GM21737 (cell line): ENCODE data around the gene PMF1.
A peak's percentile ranks its signal among the peaks of the same experiment; 100 is the strongest.

Experiments used
- ATAC-seq: cut with Tn5 transposase; IDR thresholded peaks from one replicate; pipeline ENCODE4 v1.9.1; 2021; ENCODE audit warnings: mild to moderate bottlenecking, moderate library complexity; ENCODE audit not compliant: unreplicated experiment

PMF1 gene

DNA sequence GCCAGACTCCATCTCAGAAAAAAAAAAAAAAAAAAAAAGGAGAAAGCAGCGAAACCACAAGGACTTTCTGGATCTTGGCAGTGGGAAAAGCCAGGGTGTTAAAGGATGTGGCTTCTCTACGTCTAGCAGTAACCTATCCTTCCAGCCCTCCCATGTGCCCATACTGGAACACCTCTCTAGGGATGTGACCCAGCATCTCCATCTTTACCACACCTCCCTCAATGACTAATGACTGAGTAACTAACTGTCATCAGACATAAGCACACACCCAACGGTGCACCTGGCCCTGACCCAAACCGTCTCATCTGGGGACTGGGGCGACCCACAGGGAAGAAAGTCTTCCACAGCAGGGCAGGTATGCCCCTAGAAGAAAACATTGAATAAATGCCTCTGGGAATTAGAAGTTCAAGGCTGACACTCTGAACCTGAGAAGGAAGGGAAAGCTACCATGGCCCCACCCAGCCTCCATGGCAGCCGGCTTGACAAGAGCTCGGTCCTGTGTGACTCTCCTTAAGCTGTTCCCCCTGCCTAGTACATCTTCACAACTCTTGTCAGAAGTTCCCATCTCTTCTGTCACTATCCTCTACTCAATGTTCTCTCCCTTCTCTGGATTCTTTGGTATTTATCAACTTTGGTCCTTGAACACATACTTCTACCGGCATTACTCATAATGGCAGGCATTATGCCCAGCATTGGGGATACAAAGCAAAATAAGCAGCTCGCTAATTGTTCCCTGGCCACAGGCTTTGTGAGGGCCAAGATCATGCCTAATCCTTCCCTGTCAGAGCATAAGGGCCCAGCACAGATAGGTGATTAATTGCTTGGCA is 49.9 kb downstream of the PMF1 start:
- ATAC-seq, result no peak

DNA sequence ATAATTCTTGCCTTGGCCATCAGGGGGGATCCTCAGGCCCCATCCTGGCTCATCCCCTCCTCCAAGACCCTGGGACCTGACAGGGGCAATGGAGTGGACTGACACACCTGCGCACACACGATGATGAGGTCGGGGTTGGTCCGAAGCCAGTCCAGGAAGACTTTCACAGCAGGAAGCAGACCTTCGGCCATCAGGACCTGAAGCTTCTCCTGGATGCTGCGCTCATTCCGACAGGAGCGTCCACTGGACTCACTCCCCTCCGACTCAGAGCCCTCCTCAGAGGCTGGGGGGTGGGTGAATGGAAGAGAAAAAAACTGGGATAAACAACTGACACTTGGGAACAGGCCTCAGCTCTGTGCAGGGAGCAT is 50.5 kb downstream of the PMF1 start:
- no peak for ATAC-seq

DNA sequence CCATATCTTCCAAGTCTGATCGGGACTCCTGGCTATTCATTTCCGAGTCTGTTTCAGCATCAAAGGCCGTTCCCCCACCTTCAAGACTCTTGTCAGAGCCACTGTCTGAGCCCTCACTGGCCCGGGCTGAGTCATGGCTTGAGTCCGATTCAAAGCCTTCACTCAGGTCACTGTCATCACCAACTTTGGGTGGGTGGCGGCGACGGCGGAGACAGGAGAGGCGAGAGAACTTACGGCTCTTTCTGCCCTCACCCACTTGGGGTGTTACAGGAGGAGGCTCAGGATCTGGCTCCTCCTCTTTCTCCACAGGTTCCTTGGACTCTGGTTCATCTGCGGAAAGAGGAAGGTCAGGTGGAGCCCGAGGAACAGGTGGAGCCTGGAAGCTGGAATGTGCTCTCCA is 53.2 kb downstream of the PMF1 start:
- no peak for ATAC-seq

DNA sequence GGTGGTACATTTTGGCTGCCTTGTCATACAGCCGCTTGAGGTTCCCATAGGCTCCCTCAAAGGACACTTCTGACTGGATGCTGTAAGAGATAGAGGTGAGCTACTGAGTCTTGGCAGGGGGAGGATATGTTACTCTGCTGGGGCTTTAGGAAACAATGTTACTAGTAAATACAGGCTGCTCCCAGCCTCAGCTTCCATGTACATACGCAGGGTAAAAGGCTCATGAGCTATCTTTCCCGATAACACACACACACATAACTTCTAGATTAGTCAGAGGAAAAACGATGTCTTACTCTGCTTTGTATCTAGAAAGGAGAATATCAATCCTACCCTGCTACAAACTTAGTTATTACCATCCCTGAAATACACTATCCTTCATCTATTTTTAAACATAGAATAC is 55.5 kb downstream of the PMF1 start:
- no peak for ATAC-seq

DNA sequence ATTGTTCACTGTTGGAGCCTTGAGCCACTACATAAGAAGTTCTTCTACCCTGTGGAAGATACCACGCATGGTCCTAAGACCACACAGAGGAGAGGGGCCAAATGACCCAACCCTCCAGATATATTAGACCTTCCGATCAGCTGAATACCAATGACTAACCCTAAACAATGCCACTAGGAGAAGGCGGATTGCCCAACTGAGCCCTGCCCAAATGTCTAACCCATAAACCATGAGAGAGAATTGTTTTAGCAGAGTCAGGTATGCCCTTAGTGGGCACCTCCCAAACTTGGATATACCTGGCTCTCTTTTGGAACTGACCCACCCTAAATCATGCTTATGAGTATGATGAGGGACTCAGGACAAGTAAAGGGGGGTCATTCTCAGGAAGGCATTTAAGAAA is 57.5 kb downstream of the PMF1 start:
- ATAC-seq, result no peak

DNA sequence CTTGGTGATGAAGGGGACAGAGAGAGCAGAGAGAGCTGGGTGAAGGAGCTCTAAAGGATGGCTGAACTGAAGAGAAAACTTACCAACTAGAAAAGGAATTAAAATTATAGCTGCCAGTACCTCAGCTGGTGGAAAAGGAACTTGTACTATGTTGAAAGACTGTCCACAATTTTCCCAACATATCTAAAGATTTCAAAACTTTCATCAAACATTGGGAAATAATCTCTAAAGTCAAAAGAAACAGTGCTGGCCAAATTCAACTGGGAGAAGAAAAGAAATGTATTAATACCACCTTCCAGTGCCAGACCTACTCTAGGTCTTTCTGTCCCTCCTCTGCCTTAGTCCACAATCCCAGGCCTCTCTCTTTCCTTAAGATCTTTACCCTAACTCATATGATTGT is 63.7 kb downstream of the PMF1 start:
- ATAC-seq, result no peak

DNA sequence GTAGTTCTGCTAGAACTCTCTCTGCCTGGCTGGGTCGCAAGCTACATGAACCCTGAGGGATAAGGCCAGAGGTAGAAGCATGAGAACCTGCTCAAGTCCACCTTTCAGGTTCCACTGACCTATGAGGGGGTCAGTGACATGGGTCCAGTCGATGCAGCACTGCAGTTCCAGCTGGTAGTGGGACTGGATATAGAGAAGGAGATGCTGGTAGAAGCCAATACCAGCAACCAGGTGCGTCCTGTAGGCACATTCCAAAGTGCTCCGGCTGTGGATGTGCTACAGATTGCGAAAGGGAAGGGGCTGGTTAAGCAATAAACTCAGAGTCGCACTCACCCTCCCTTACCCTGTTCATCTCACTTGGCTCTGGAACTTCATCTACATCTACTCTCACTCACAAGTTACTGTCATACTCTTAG is 64.2 kb downstream of the PMF1 start:
- ATAC-seq, result no peak

DNA sequence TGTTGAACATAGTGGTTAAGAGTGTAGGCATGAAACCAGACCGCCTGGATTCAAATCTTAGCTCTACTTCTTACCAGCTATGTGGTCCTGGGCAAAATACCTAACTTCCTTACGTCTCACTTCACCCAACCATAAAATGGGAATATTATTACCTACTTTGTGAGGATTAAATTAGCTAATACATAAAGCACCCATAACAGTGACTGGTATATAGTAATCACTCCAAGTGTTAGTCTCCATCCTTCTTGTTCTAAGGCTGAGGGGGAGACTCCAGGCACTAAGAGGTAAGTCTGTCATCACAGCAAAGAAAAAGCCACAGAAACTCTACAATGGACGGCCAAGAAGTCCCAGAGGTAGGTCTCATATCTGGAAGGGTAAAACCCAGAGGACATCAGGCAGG is 67.0 kb downstream of the PMF1 start:
- ATAC-seq, result no peak

DNA sequence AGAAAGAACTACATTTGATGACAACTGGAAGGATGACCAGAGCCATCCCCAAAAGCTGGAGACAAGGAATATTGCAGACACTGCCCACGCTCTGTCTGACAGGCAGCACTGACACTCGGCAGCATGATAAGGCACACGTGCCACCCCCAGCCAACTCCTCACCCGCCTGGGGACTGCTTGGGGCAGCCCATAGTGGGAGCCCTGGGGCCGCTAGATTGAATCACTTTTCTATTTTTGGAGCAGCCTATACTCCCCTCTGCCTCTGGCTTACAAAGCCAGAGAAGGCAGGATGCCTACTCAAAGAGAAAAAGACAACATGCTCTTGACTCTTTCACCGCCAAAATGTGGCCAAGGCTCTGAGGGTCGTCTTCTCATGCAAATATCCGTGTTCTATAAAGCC is 68.5 kb downstream of the PMF1 start:
- ATAC-seq, result no peak

DNA sequence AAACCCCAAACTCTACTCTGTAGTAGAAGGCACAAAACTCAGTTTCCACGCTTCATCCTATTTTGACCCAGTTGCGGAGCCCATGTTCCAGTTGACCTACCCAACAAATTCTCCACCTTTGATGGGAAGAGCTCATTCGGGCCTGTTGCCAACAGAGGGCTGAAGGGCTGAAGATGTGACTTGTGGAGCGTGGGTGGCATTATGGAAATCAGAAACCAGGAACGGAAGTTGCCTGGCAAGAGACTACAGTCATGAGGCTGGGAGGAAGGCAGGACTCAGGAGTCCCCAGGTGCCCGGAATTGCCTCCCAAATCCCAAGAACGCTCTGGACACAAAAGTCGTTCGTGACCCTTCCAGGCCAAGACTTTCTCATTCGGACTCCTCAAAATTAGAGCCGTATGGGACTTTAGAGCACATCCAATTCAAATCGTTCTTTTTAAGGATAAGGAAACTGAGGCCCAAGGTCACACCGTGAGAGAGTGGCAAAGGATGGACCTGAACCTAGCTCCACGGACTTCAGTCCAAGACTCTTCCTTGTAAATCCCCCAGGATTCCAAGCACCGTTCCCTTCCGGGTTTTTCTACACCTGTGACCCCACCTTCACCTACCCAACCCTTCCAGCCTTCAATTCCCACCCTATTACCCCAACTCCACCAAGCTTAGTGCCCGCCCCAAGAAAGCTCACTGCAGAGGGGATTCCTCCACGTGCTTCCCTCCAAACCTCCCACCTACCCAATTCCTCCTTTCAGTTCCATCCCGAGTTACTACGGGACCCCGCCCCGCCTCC is 69.1 kb downstream of the PMF1 start:
- ATAC-seq, result peak; percentile 16

DNA sequence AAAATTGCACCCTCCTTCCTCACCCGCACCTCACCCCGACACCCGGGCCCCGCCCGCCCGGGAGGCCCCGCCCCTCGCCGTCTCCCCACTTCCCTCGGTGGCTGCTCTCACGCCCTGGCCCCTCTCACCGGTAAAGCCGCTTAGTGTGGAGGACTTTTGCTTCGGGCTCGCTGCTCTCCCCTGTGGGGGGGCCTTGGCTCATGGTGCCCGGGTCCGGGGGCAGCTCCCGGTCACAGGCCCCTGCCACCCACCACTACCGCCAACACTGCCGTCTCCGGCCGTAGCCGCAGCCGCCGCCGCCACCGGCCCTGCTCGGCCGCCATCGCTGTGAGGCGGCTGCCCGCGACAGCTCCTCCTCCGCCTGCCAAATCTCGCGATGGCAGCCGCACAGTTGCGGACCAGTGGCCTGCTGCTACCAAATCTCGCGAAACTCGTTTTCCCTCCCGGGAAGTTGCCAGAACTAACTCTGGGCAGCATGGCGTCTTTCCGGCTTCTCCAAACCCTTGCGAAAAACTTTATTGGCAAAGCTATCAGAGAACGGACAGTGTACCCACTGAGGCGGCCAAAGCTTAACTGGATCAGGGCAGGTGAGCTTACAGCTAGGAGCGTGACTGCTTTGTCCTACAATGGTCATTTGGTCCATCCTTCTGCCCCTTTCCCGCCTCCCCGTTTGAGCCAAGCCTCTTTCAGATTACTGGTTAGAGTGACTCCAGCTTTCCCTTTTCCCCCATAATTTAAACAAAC is 69.8 kb downstream of the PMF1 start, which contains the start of gene SMG5:
TSS of gene SMG5 (minus strand) at position 347 of the 744 bp plus-strand sequence. CDS start at position 202, 145 bp downstream.
- peak; percentile 76 for ATAC-seq

DNA sequence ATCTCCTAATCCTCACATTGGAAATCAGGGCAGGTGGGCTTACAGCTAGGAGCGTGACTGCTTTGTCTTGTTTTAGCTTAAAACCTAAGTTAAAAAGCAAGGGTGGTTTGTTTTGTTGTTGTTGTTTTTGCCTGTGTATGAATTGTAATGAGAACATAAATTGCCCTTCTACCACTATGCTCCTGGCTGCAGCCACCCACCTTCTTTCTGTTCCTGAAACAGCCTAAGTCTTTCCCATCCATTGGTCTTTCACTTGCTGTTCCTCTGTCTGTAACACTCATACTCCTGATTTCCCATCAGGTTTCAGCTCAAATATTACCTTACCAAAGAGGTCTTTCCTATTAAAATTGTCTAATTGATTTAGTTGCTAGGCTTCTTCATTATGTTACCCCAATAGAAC is 70.7 kb downstream of the PMF1 start:
- ATAC-seq, result no peak

DNA sequence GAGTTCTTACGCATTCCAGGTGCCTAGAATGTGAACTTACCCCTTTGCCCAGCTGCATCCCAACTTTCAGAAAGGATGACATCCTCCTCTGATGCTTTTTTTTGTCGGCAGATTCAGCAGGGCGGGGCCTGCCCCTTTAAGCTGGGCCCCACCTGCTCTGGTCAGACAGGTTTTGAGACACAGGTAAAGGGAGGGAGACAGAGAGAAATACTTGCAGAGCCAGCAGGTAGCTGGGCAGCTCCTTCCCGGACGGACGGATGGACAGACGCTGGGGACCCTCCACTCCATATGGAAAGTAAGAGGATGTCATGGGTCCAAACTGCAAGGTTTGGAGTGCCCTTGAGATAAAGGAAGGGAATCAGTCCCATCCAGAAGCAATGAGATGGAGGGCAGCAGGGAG is 71.3 kb downstream of the PMF1 start, which contains the start of gene TMEM79:
TSS of gene TMEM79 (plus strand) at position 214 of the 400 bp plus-strand sequence. CDS start 902 bp downstream, outside the sequence.
- no peak for ATAC-seq

DNA sequence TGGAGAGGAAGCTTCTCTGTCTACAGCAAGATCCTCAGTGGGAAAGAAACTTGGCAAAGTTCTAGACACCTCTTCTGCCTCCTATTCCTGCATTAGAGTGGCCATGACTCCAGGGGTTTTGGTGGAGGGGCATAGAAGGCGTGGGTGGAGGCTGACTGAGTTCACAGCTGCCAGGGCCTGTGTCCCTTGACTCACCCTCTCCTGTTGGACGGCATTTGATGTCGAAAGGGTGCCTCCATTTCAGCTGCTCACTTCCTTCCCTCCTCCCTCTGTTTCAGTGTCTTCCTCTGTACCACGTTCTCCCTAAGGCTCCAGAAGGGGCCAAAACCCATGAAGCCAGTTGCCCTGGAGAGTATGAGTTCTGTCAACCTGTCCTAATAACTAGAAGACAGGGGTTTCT is 72.0 kb downstream of the PMF1 start:
- ATAC-seq, result no peak

DNA sequence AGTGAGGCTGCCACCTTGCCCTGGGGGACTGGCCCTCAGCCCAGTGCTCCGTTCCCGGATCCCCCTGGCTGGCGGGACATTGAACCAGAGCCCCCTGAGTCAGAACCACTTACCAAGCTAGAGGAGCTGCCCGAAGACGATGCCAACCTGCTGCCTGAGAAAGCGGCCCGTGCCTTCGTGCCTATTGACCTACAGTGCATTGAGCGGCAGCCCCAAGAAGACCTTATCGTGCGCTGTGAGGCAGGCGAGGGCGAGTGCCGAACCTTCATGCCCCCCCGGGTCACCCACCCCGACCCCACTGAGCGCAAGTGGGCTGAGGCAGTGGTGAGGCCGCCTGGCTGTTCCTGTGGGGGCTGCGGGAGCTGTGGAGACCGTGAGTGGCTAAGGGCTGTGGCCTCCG is 72.6 kb downstream of the PMF1 start:
- no peak for ATAC-seq

DNA sequence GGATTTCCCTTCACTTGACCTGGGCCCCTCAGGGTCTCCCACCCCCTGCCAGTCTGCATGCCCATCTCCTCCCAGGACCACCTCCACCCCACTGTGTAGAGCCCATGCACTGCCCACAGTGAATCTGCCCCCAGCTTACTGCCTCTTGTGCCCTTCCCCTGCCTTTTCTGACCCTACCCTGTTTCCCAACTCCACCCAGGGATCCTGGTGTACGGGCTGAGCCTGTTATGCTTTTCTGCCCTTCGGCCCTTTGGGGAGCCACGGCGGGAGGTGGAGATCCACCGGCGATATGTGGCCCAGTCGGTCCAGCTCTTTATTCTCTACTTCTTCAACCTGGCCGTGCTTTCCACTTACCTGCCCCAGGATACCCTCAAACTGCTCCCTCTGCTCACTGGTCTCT is 73.3 kb downstream of the PMF1 start:
- ATAC-seq, result no peak
